ACC112 (cell line): ENCODE measurements around the gene DLAT.
"Not testable (repeated sequence)": the region's sequence is repeated elsewhere in the genome, so short reads cannot be mapped to it uniquely, and the experiment has no call there.

ENCODE experiments used
- H2AFZ ChIP-seq: fragments of 200-600 bp; sonication (generic); one replicate; pipeline ENCODE4 v1.6.0; 2017; ENCODE audit warnings: antibody characterized with exemption, low read length; ENCODE audit not compliant: unreplicated experiment
- H3K27ac ChIP-seq: fragments of 200-600 bp; sonication (generic); 2 replicates; pipeline ENCODE4 v1.5.1; 2014; ENCODE audit warnings: low read depth, mild to moderate bottlenecking, antibody characterized with exemption, low read length, moderate library complexity
- H3K27me3 ChIP-seq: fragments of 200-600 bp; sonication (generic); 2 replicates; pipeline ENCODE4 v1.6.1; 2014; ENCODE audit warnings: mild to moderate bottlenecking, antibody characterized with exemption, low read length, moderate library complexity, mixed read lengths; ENCODE audit not compliant: insufficient read depth
- H3K36me3 ChIP-seq: fragments of 200-600 bp; sonication (generic); 2 replicates; pipeline ENCODE4 v1.6.1; 2016; ENCODE audit warnings: mild to moderate bottlenecking, antibody characterized with exemption, low read length, moderate library complexity, mixed read lengths; ENCODE audit not compliant: insufficient read depth
- H3K4me1 ChIP-seq: fragments of 200-600 bp; sonication (generic); one replicate; pipeline ENCODE4 v1.6.1; 2016; ENCODE audit warnings: low read length, mixed read lengths; ENCODE audit not compliant: insufficient read depth, unreplicated experiment, control insufficient read depth
- H3K4me3 ChIP-seq: fragments of 200-600 bp; sonication (generic); 2 replicates; pipeline ENCODE4 v1.5.1; 2014; ENCODE audit warnings: mild to moderate bottlenecking, low read depth, low read length
- H3K79me2 ChIP-seq: fragments of 200-600 bp; sonication (generic); one replicate; pipeline ENCODE4 v1.6.0; 2016; ENCODE audit warnings: low read length; ENCODE audit not compliant: control insufficient read depth, unreplicated experiment, insufficient read depth

Gene DLAT

DNA sequence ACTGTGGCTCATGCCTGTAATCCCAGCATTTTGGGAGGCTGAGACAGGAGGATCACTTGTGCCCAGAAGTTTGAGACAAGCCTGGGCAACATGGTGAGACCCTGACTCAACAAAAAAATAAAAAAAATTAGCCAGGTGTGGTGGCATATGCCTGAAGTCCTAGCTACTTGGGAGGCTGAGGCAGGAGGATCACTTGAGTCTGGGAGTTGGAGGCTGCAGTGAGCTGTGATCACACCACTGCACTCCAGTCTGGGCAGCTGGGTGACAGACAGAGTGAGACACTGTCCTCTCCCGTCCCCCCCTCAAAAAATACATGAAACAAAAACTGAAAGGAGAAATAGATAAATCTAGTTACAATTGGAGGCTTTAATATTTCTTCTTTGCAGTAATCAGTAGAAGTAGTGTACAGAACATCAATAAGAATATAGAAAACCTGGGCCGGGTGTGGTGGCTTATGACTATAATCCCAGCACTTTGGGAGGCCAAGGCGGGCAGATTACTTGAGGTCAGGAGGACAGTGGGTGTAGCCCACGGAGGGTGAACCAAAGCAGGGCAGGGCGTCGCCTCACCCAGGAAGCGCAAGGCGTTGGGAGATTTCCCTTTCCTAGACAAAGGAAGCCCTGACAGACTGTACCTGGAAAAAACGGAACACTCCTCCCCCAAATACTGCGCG lies 19.6 kb upstream of the DLAT start:
- Histone ChIP-seq H3K4me1 (no peaks in the 10 kb centered on the region), H3K79me2 (no peaks in the 10 kb centered on the region), H3K27ac (no peak overlapping the region), H3K36me3 (peaks cover 19% of the 10 kb centered on the region), H3K27me3 (no peaks in the 10 kb centered on the region), H3K4me3 (no peak overlapping the region), H2AFZ (no peak overlapping the region)

GRCh38 chr11:112006095-112006441 lies 19.1 kb upstream of the DLAT start:
- not testable (repeated sequence) for H3K4me3 ChIP-seq, H2AFZ ChIP-seq, H3K4me1 ChIP-seq, H3K27ac ChIP-seq, H3K79me2 ChIP-seq, H3K27me3 ChIP-seq
- H3K36me3 ChIP-seq = peaks cover 14% of the 10 kb centered on the region

GRCh38 chr11:112011451-112011850 lies 13.8 kb upstream of the DLAT start:
- not testable (repeated sequence) for H2AFZ ChIP-seq, H3K4me3 ChIP-seq, H3K27me3 ChIP-seq, H3K36me3 ChIP-seq, H3K79me2 ChIP-seq, H3K27ac ChIP-seq
- peaks cover 17% of the 10 kb centered on the region for H3K4me1 ChIP-seq

GRCh38 chr11:112012874-112013273 lies 12.3 kb upstream of the DLAT start:
- H3K79me2 ChIP-seq = no peaks in the 10 kb centered on the region

GRCh38 chr11:112013497-112014164 lies 11.6 kb upstream of the DLAT start:
- Histone ChIP-seq H3K79me2 (no peaks in the 10 kb centered on the region), H3K4me1 (peaks cover 36% of the 10 kb centered on the region), H3K27ac (peak overlapping the region; percentile 6; the same call in 1 of the 2 replicates), H3K36me3 (no peaks in the 10 kb centered on the region), H3K4me3 (no peak overlapping the region), H2AFZ (no peak overlapping the region), H3K27me3 (no peaks in the 10 kb centered on the region)

More at GRCh38 chr11:112012874-112013273, 12.3 kb upstream of the DLAT start:
- H3K27ac ChIP-seq = peak overlapping the region; percentile 67
- no peak overlapping the region for H2AFZ ChIP-seq
- H3K36me3 ChIP-seq = no peaks in the 10 kb centered on the region
- H3K27me3 ChIP-seq = no peaks in the 10 kb centered on the region
- peaks cover 32% of the 10 kb centered on the region for H3K4me1 ChIP-seq
- no peak overlapping the region for H3K4me3 ChIP-seq

- Histone ChIP-seq H3K79me2 (no peaks in the 10 kb centered on the region), H2AFZ (no peak overlapping the region), H3K27ac (peak overlapping the region; percentile 96), H3K36me3 (peaks cover 8% of the 10 kb centered on the region; the same call in 1 of the 2 replicates), H3K4me1 (peaks cover 36% of the 10 kb centered on the region), H3K27me3 (no peaks in the 10 kb centered on the region), H3K4me3 (peak overlapping the region; percentile 56)
These were observed 9.0 kb upstream of the DLAT start for GRCh38 chr11:112016088-112016764.

DNA sequence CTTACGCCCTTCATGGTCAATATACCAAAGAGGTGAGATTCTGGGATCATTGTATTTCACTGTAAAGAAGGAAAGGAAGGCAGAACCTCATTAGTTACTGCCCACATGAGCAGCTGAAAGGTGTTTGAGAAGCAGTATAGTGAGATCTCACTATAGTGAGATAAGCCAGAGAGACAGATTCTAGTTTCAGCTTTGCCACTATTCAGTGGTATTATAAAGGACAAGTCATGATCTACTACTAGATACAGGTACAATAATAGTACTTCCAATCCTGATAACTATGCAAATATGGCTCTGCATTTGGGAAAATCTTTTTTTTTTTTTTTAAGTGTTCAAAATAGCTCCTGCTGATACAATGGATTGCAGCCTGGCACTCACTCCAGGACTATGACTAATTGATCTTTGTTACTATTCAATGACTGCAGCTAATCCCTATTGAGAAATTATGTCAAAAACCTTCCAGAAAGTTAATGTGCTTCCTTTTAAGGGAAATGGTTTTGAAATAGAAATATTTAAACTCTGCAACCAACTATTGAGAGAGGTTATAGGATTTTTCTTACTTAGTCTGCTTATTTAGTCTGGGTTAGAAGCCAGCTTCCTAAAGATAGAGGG lies 8.3 kb upstream of the DLAT start:
- Histone ChIP-seq H3K27ac (peak overlapping the region; percentile 96), H2AFZ (no peak overlapping the region), H3K79me2 (no peaks in the 10 kb centered on the region)

DNA sequence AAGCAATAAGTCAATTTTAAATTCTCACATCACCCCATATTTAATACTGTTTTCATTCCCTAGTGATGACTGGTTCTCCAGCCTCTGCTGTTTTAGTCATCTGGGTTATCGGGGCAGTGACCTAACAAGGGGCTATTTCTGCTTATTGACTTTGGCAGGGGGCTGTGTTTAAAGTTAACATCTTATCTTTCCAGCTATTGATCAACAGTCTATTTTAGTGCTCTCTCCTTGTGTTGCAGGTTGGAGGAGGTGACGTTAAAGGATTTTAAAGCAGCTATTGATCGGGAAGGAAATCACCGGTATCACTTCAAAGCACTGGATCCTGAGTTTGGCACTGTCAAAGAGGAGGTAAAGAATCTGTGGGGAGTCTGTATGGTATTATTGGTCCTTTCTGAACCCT lies 7.7 kb upstream of the DLAT start:
- H3K27ac ChIP-seq = peak overlapping the region; percentile 96

More for the DNA sequence above, 8.3 kb upstream of the DLAT start:
- Histone ChIP-seq H3K4me3 (peak overlapping the region; percentile 56), H3K4me1 (peaks cover 36% of the 10 kb centered on the region), H3K36me3 (peaks cover 8% of the 10 kb centered on the region; the same call in 1 of the 2 replicates), H3K27me3 (no peaks in the 10 kb centered on the region)

GRCh38 chr11:112019066-112019465 lies 6.1 kb upstream of the DLAT start:
- no peaks in the 10 kb centered on the region for H3K79me2 ChIP-seq
- no peak overlapping the region for H3K27ac ChIP-seq
- no peak overlapping the region for H3K4me3 ChIP-seq
- H3K36me3 ChIP-seq = peaks cover 8% of the 10 kb centered on the region; the same call in 1 of the 2 replicates
- H3K27me3 ChIP-seq = no peaks in the 10 kb centered on the region
- H2AFZ ChIP-seq = no peak overlapping the region
- H3K4me1 ChIP-seq = peaks cover 27% of the 10 kb centered on the region

More for the DNA sequence above, 7.7 kb upstream of the DLAT start:
- Histone ChIP-seq H3K27me3 (no peaks in the 10 kb centered on the region), H3K4me3 (peak overlapping the region; percentile 56; the same call in 1 of the 2 replicates), H3K4me1 (peaks cover 31% of the 10 kb centered on the region), H2AFZ (no peak overlapping the region), H3K36me3 (peaks cover 8% of the 10 kb centered on the region; the same call in 1 of the 2 replicates), H3K79me2 (no peaks in the 10 kb centered on the region)

GRCh38 chr11:112023104-112023503 lies 2.1 kb upstream of the DLAT start:
- peaks cover 8% of the 10 kb centered on the region for H3K4me1 ChIP-seq
- no peak overlapping the region for H2AFZ ChIP-seq
- H3K36me3 ChIP-seq = peaks cover 11% of the 10 kb centered on the region; the same call in 1 of the 2 replicates
- H3K79me2 ChIP-seq = peaks cover 8% of the 10 kb centered on the region
- H3K27ac ChIP-seq = no peak overlapping the region
- H3K4me3 ChIP-seq = no peak overlapping the region
- no peaks in the 10 kb centered on the region for H3K27me3 ChIP-seq
